B cell (primary cell): ENCODE measurements around the gene CHD9NB. TPM values are rescaled to one million over a fixed set of nuclear protein-coding genes. Genes with fewer than 3 reads are reported as not detected.

ENCODE experiments used
- ATAC-seq: fragments of 200-7000 bp; cut with Tn5 transposase; one replicate; pipeline ENCODE4 v1.10.0; 2021; ENCODE audit warnings: low read depth, mild to moderate bottlenecking, moderate number of reproducible peaks, moderate library complexity
- CTCF ChIA-PET: fragments of 350-600 bp; sonication (Branson Sonifier 250); formaldehyde crosslinking; loops from one replicate; lab custom pipeline; 2021; ENCODE audit warnings: antibody characterized with exemption, inconsistent platforms; lab: Charles Lee
- POLR2A ChIA-PET: fragments of 350-600 bp; sonication (Branson Sonifier 250); formaldehyde crosslinking; loops from one replicate; lab custom pipeline; 2021; ENCODE audit warnings: antibody characterized with exemption; lab: Charles Lee
- DNase-seq: peaks from one replicate; pipeline ENCODE4 v3.0.0; 2013
- H2AFZ ChIP-seq: 2 replicates; pipeline ENCODE4 v1.6.1; 2012; ENCODE audit warnings: mild to moderate bottlenecking, low read depth, low read length; ENCODE audit not compliant: insufficient read depth, poor library complexity, severe bottlenecking
- H3K27ac ChIP-seq, 2 donors: 1 replicate in 1 of 2; 2 replicates in 1 of 2; pipeline ENCODE4 v1.5.1; 2012 to 2013; ENCODE audit warnings: low read length in 2 of 2, mild to moderate bottlenecking in 2 of 2, moderate library complexity in 1 of 2
- H3K27me3 ChIP-seq, 4 experiments: fragments of 200-600 bp in 1 of 4; sonication (generic) in 1 of 4; replicated peaks in 1 of 4; 1 replicate in 2 of 4; 2 replicates in 2 of 4; pipeline versions ENCODE4 v1.6.1 to v1.7.0; 2013 to 2016; ENCODE audit warnings: low read length in 3 of 4, mild to moderate bottlenecking in 2 of 4, mixed read lengths in 1 of 4, moderate library complexity in 1 of 4; ENCODE audit not compliant: insufficient read depth in 4 of 4, control insufficient read depth in 3 of 4; ENCODE audit errors: control extremely low read depth in 1 of 4
- H3K36me3 ChIP-seq, 2 experiments: replicated peaks in 1 of 2; 1 replicate in 1 of 2; 2 replicates in 1 of 2; pipeline versions ENCODE4 v1.6.1 to v1.7.1; 2013; ENCODE audit warnings: low read length in 1 of 2; ENCODE audit not compliant: insufficient read depth in 2 of 2, control insufficient read depth in 1 of 2; ENCODE audit errors: control extremely low read depth in 1 of 2, extremely low read depth in 1 of 2
- H3K4me1 ChIP-seq, 2 donors: fragments of 200-600 bp in 1 of 2; sonication (generic) in 1 of 2; 1 replicate in 1 of 2; 2 replicates in 1 of 2; pipeline versions ENCODE4 v1.5.1 to v1.6.1; 2013 to 2017; ENCODE audit warnings: low read length in 2 of 2; ENCODE audit not compliant: control insufficient read depth in 2 of 2, insufficient read depth in 2 of 2
- H3K4me2 ChIP-seq: replicated peaks from 2 replicates; pipeline ENCODE3; 2012; ENCODE audit warnings: mild to moderate bottlenecking, low read depth, low read length; ENCODE audit not compliant: poor library complexity, severe bottlenecking
- H3K4me3 ChIP-seq, 5 experiments: fragments of 200-600 bp in 1 of 5; sonication (generic) in 1 of 5; 1 replicate in 3 of 5; 2 replicates in 2 of 5; pipeline versions ENCODE4 v1.5.1 to v1.7.0; 2011 to 2016; ENCODE audit warnings: low read length in 4 of 5, mild to moderate bottlenecking in 4 of 5, low read depth in 2 of 5, control low read depth in 1 of 5, moderate library complexity in 1 of 5; ENCODE audit not compliant: insufficient read depth in 1 of 5; ENCODE audit errors: control extremely low read depth in 1 of 5, extremely low read depth in 1 of 5
- H3K79me2 ChIP-seq: fragments of 200-600 bp; sonication (generic); one replicate; pipeline ENCODE4 v1.6.0; 2016; ENCODE audit warnings: low read length; ENCODE audit not compliant: control insufficient read depth, insufficient read depth
- H3K9ac ChIP-seq: fragments of 200-600 bp; sonication (generic); 2 replicates; pipeline ENCODE4 v1.6.1; 2017; ENCODE audit warnings: mild to moderate bottlenecking, low read length, moderate library complexity
- H3K9me3 ChIP-seq, 3 donors: one replicate each; pipeline versions ENCODE4 v1.6.1 to v1.7.1; 2013; ENCODE audit warnings: low read length in 2 of 3; ENCODE audit not compliant: control insufficient read depth in 2 of 3, insufficient read depth in 1 of 3; ENCODE audit errors: control extremely low read depth in 1 of 3
- H4K20me1 ChIP-seq: 2 replicates; pipeline ENCODE4 v1.6.0; 2012; ENCODE audit warnings: mild to moderate bottlenecking, low read length; ENCODE audit not compliant: insufficient read depth, control insufficient read depth, poor library complexity, severe bottlenecking
- H3K27ac Mint-ChIP-seq: one replicate; pipeline ENCODE4 v1.8.0; 2021; ENCODE audit warnings: mixed read lengths
- H3K27me3 Mint-ChIP-seq: one replicate; pipeline ENCODE4 v1.8.0; 2021; ENCODE audit warnings: mixed read lengths
- H3K4me1 Mint-ChIP-seq: one replicate; pipeline ENCODE4 v1.8.0; 2021; ENCODE audit warnings: mixed read lengths
- H3K4me3 Mint-ChIP-seq: one replicate; pipeline ENCODE4 v1.8.0; 2021; ENCODE audit warnings: mixed read lengths
- H3K9me3 Mint-ChIP-seq: one replicate; pipeline ENCODE4 v1.8.0; 2022; ENCODE audit warnings: mixed read lengths; ENCODE audit not compliant: insufficient read depth
- CTCF ChIP-seq: fragments of 200-600 bp; IDR thresholded peaks from one replicate; pipeline ENCODE4 v1.8.0; 2022; ENCODE audit warnings: antibody characterized with exemption, mild to moderate bottlenecking
- EZH2 ChIP-seq: IDR thresholded peaks from 2 replicates; pipeline ENCODE4 v1.6.1; 2012; ENCODE audit warnings: borderline replicate concordance, low read depth, mild to moderate bottlenecking, moderate library complexity, low read length; ENCODE audit not compliant: insufficient read depth, poor library complexity, severe bottlenecking
- WGBS: methylation state at CpG from one replicate; pipeline ENCODE4 v1.1.5; 2013; ENCODE audit warnings: missing lambda C conversion rate; ENCODE audit not compliant: insufficient coverage; 5-methylcytosine and 5-hydroxymethylcytosine counted together
- intact Hi-C: fragments of 100-400 bp; cut with micrococcal nuclease; formaldehyde crosslinking; loops from one replicate; pipeline ENCODE4 v1.10.0; 2022
- polyA plus RNA-seq: library from polyadenylated mRNA; depleted of rRNA; stranded (reverse); fragments of >200 nt; gene quantifications from 2 replicates; pipeline ENCODE4 v1.2.3, GENCODE V29; 2012
- total RNA-seq, 2 donors: library from RNA; stranded (reverse); fragments of 120-200 nt in 1 of 2; gene quantifications; 1 replicate in 1 of 2; 2 replicates in 1 of 2; pipeline versions ENCODE4 v1.2.3 to v1.2.4, GENCODE V29; 2013 to 2022

CHD9NB gene
- total and polyA plus RNA-seq, 2 donors (not counting 1 experiment from before 2014, with no cell fraction given): not detected

GRCh38 chr16:53073022-53073421, 20.3 kb upstream of the CHD9NB start:
- TF ChIP-seq CTCF (no peak), EZH2 (no peak)
- POLR2A ChIA-PET: interaction anchor here (0.6 kb wide), 1 partner anchor 57 kb away, joined by 4 read pairs; no protein-coding TSS in a partner anchor
- H3K4me1 Mint-ChIP-seq: peaks cover 66% of the 10 kb centered on the region
- ATAC-seq (no peak), DNase-seq (no peak)
- Histone ChIP-seq H3K4me3 (no peak overlapping the region), H4K20me1 (peaks cover 6% of the 10 kb centered on the region), H3K4me2 (no peak overlapping the region), H3K27ac (no peak overlapping the region), H3K9ac (no peak overlapping the region), H3K79me2 (peaks cover 76% of the 10 kb centered on the region), H2AFZ (no peak overlapping the region), H3K27me3 (no peaks in the 10 kb centered on the region), H3K9me3 (peaks cover 0 to 8% (median 3%) of the 10 kb centered on the region in 3 donors), H3K4me1 (peaks cover 40 to 52% of the 10 kb centered on the region in 2 donors), H3K36me3 (peaks cover 0 to 3% of the 10 kb centered on the region in 2 experiments)
- intact Hi-C loops: no loop called here
- peaks cover 2% of the 10 kb centered on the region for H3K9me3 Mint-ChIP-seq
- H3K27ac Mint-ChIP-seq: peak overlapping the region; percentile 57
- H3K27me3 Mint-ChIP-seq: no peaks in the 10 kb centered on the region
- CTCF ChIA-PET: no interaction called here
- no peak overlapping the region for H3K4me3 Mint-ChIP-seq
- no CpG with 5 or more reads among the region's 6 CpGs for WGBS

DNA sequence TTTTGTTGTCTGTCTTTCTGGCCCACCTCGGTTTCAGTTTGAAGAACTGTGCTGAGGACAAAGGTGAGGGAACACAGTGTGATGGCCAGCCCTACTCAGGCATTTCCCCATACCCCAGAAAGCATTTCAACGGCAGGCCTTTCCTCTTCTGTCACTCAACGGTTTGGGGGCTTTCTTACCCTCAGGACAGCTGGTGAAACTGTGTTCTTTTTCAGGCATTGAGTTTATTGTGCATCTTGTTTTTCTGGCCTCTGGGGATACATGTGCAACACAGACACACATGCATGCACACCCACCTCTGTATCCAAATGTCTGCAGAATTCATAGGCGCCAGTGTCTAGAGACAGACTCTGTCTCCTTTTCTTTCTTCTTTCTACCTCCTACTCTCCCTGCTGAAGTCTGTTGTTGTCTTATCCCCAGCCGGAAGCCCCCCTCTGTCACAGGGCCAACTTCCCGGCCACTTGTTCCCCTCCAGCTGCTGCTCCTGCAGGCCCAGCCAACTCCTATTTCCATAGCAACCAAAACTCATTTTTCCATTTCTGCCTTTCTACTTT, 19.1 kb upstream of the CHD9NB start:
- Histone ChIP-seq H3K9ac (peak overlapping the region; percentile 19), H3K4me1 (peaks cover 49 to 57% of the 10 kb centered on the region in 2 donors), H3K79me2 (peaks cover 80% of the 10 kb centered on the region), H3K36me3 (no peaks in the 10 kb centered on the region), H3K4me2 (peak overlapping the region; percentile 53), H2AFZ (peak overlapping the region; percentile 35), H3K27me3 (no peaks in the 10 kb centered on the region), H3K4me3 (peak overlapping the region in 1 of 5 experiments; percentile 12), H3K27ac (peak overlapping the region; percentile 31 to 40), H4K20me1 (no peaks in the 10 kb centered on the region), H3K9me3 (peaks cover 0 to 8% (median 3%) of the 10 kb centered on the region in 3 donors)
- peak overlapping the region; percentile 89 for H3K27ac Mint-ChIP-seq
- ChIA-PET CTCF (interaction anchor here (0.8 to 1.2 kb wide), 2 partner anchors 9 to 87 kb away, joined by 3 to 4 read pairs; no protein-coding TSS in a partner anchor), POLR2A (interaction anchor here (0.7 kb wide), 1 partner anchor 12 kb away, joined by 5 read pairs; no protein-coding TSS in a partner anchor)
- WGBS: 18% methylated on average over 3 of the region's 6 CpGs
- intact Hi-C loops: no loop called here
- H3K27me3 Mint-ChIP-seq: no peaks in the 10 kb centered on the region
- H3K4me1 Mint-ChIP-seq: peaks cover 67% of the 10 kb centered on the region
- peak overlapping the region; percentile 78 for H3K4me3 Mint-ChIP-seq
- DNase-seq (peak; percentile 26), ATAC-seq (peak; percentile 44)
- no peak for TF ChIP-seq EZH2
- no peak for TF ChIP-seq CTCF
- H3K9me3 Mint-ChIP-seq: peaks cover 2% of the 10 kb centered on the region
